ENCODE results near the gene LRRC36. TPM values are rescaled to one million over a fixed set of nuclear protein-coding genes. Genes with fewer than 3 reads are reported as not detected.

LRRC36 gene
- polyA plus RNA-seq, 1 donor (not counting 4 experiments of a cell fraction or from before 2014, with no cell fraction given) = not detected

- Histone ChIP-seq H3K9me1 (ENCODE audit: control insufficient read depth, extremely low read depth, insufficient read depth, low read length) (no peaks in the 10 kb centered on the region), H3K9me3 (ENCODE audit: control insufficient read depth, low read depth, low read length) (no peaks in the 10 kb centered on the region), H4K20me1 (ENCODE audit: control insufficient read depth, extremely low read depth, insufficient read depth, low read length) (no peaks in the 10 kb centered on the region), H3K4me2 (ENCODE audit: control insufficient read depth, extremely low read depth, insufficient read depth, low read depth, low read length) (no peak overlapping the region), H3K79me2 (ENCODE audit: control insufficient read depth, insufficient read depth, low read length) (no peaks in the 10 kb centered on the region), H3K4me1 (ENCODE audit: control insufficient read depth, extremely low read depth, insufficient read depth, low read length) (no peaks in the 10 kb centered on the region), H3K27ac (ENCODE audit: control insufficient read depth, insufficient read depth, low read length) (no peak overlapping the region), H3K9ac (ENCODE audit: control insufficient read depth, extremely low read depth, insufficient read depth, low read length) (no peak overlapping the region), H3K27me3 (ENCODE audit: control insufficient read depth, extremely low read depth, insufficient read depth, low read length) (peaks cover 18% of the 10 kb centered on the region), H3K4me3 (ENCODE audit: control insufficient read depth in 2 of 3, extremely low read depth in 1 of 3, insufficient read depth in 2 of 3, low read depth in 1 of 3, low read length in 3 of 3) (no peak overlapping the region), H2AFZ (ENCODE audit: control insufficient read depth, low read length) (no peak overlapping the region), H3K36me3 (ENCODE audit: control insufficient read depth in 2 of 2, extremely low read depth in 1 of 2, insufficient read depth in 2 of 2, low read length in 2 of 2) (no peaks in the 10 kb centered on the region)
- no peak for FAIRE-seq
- TF ChIP-seq CTCF (optimal IDR thresholded peaks at IDR 0.05 in 1 of 3, IDR thresholded peaks at IDR 0.05 in 1 of 3, conservative IDR thresholded peaks at IDR 0.05 in 1 of 3; ENCODE audit: extremely low read depth in 1 of 3, insufficient read depth in 2 of 3, low read length in 3 of 3) (no peak), EZH2 (IDR thresholded peaks at IDR 0.05; ENCODE audit: low read length) (no peak)
- dilution Hi-C loops (cut with MboI; ENCODE audit: extremely low pct_ligation_motif_present, low sequenced_read_pairs) = no loop called here
- no peak for DNase-seq (ENCODE audit: low read depth, low spot score)
These were observed 62.0 kb downstream of the LRRC36 start for GRCh38 chr16:67388591-67388990.

GRCh38 chr16:67389911-67390815 is 63.5 kb downstream of the LRRC36 start:
- Histone ChIP-seq H3K27ac (ENCODE audit: control insufficient read depth, insufficient read depth, low read length) (no peak overlapping the region), H2AFZ (ENCODE audit: control insufficient read depth, low read length) (no peak overlapping the region), H3K9me3 (ENCODE audit: control insufficient read depth, low read depth, low read length) (no peaks in the 10 kb centered on the region), H3K9me1 (ENCODE audit: control insufficient read depth, extremely low read depth, insufficient read depth, low read length) (no peaks in the 10 kb centered on the region), H3K9ac (ENCODE audit: control insufficient read depth, extremely low read depth, insufficient read depth, low read length) (no peak overlapping the region), H3K36me3 (ENCODE audit: control insufficient read depth in 2 of 2, extremely low read depth in 1 of 2, insufficient read depth in 2 of 2, low read length in 2 of 2) (no peaks in the 10 kb centered on the region), H3K27me3 (ENCODE audit: control insufficient read depth, extremely low read depth, insufficient read depth, low read length) (peaks cover 25% of the 10 kb centered on the region), H4K20me1 (ENCODE audit: control insufficient read depth, extremely low read depth, insufficient read depth, low read length) (no peaks in the 10 kb centered on the region), H3K4me3 (ENCODE audit: control insufficient read depth in 2 of 3, extremely low read depth in 1 of 3, insufficient read depth in 2 of 3, low read depth in 1 of 3, low read length in 3 of 3) (no peak overlapping the region), H3K4me2 (ENCODE audit: control insufficient read depth, extremely low read depth, insufficient read depth, low read depth, low read length) (no peak overlapping the region), H3K79me2 (ENCODE audit: control insufficient read depth, insufficient read depth, low read length) (no peaks in the 10 kb centered on the region), H3K4me1 (ENCODE audit: control insufficient read depth, extremely low read depth, insufficient read depth, low read length) (no peaks in the 10 kb centered on the region)
- no peak for TF ChIP-seq EZH2 (IDR thresholded peaks at IDR 0.05; ENCODE audit: low read length)
- no peak for TF ChIP-seq CTCF (optimal IDR thresholded peaks at IDR 0.05 in 1 of 3, IDR thresholded peaks at IDR 0.05 in 1 of 3, conservative IDR thresholded peaks at IDR 0.05 in 1 of 3; ENCODE audit: extremely low read depth in 1 of 3, insufficient read depth in 2 of 3, low read length in 3 of 3)
- dilution Hi-C loops (cut with MboI; ENCODE audit: extremely low pct_ligation_motif_present, low sequenced_read_pairs) = no loop called here
- FAIRE-seq (no peak), DNase-seq (ENCODE audit: low read depth, low spot score) (no peak)

Measured in keratinocyte (primary cell).